Cardiac muscle cell (in vitro differentiated cells and primary cell): ENCODE results near the gene FAM110D. TPM values are rescaled to one million over a fixed set of nuclear protein-coding genes. Genes with fewer than 3 reads are reported as not detected.
A peak's percentile ranks its signal among the peaks of the same experiment; 100 is the strongest.

Experiments used
- DNase-seq, 2 donors: peaks; one replicate each; pipeline versions ENCODE4 v3.0.0 to v3.0.0-alpha.2; 2010 to 2017; ENCODE audit warnings: low read depth in 1 of 2, low spot score in 1 of 2
- H3K27ac ChIP-seq: fragments of 200-600 bp; sonication (generic); 2 replicates; pipeline ENCODE4 v1.5.1; 2016
- H3K27me3 ChIP-seq: fragments of 200-600 bp; sonication (generic); 2 replicates; pipeline ENCODE4 v1.6.0; 2016; ENCODE audit warnings: control low read depth
- H3K36me3 ChIP-seq: fragments of 200-600 bp; sonication (generic); 2 replicates; pipeline ENCODE4 v1.5.1; 2016; ENCODE audit warnings: control low read depth
- H3K4me1 ChIP-seq: fragments of 200-600 bp; sonication (generic); 2 replicates; pipeline ENCODE4 v1.8.1; 2017; ENCODE audit warnings: low read depth, mild to moderate bottlenecking, mixed run types
- H3K4me3 ChIP-seq: fragments of 200-600 bp; sonication (generic); 2 replicates; pipeline ENCODE4 v1.5.1; 2016; ENCODE audit warnings: mild to moderate bottlenecking
- H3K9me3 ChIP-seq: fragments of 200-600 bp; sonication (generic); 2 replicates; pipeline ENCODE4 v1.5.1; 2017; ENCODE audit warnings: low read depth, mild to moderate bottlenecking, control low read depth
- polyA plus RNA-seq: library from polyadenylated mRNA; unstranded; fragments of >200 nt; fragmentation: Nextera tagmentation; extraction: Ambion mirVana; gene quantifications from 2 replicates; pipeline ENCODE4 v1.2.1, GENCODE V29; 2016
- total RNA-seq: library from RNA; depleted of rRNA; stranded (reverse); fragments of >200 nt; gene quantifications from 2 replicates; pipeline ENCODE4 v1.2.3, GENCODE V29; 2016
- TF ChIP-seq, protein P1 (sequence below): IDR thresholded peaks from 2 replicates; pipeline ENCODE4 v1.5.1; 2012; ENCODE audit warnings: low read depth, mild to moderate bottlenecking, low read length

FAM110D gene
- total and polyA plus RNA-seq, 2 experiments from 2014 or later, result 4.7 to 10.9 TPM

DNA sequence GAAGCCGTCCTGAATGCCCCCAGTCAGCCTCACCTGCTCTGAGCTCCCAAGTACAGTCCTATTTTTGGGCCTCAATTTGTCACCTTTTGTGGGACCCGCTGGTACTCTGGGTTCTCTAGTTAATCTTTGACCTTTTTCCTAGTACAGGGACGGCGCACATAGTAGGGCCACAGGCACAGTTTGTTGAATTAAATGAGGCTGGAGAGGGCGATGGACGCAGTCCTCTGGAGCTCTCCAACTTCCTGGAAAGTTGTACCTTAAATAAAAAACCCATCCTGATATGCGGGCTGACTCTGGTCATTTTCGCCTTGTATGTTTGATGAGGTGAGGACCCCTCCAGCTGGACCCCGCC is 4.8 kb downstream of the FAM110D start:
- Histone ChIP-seq H3K9me3 (no peaks in the 10 kb centered on the region), H3K4me3 (peak overlapping the region; percentile 30), H3K4me1 (peaks cover 37% of the 10 kb centered on the region), H3K27me3 (no peaks in the 10 kb centered on the region), H3K36me3 (no peaks in the 10 kb centered on the region), H3K27ac (no peak overlapping the region)
- TF ChIP-seq, protein P1, sequence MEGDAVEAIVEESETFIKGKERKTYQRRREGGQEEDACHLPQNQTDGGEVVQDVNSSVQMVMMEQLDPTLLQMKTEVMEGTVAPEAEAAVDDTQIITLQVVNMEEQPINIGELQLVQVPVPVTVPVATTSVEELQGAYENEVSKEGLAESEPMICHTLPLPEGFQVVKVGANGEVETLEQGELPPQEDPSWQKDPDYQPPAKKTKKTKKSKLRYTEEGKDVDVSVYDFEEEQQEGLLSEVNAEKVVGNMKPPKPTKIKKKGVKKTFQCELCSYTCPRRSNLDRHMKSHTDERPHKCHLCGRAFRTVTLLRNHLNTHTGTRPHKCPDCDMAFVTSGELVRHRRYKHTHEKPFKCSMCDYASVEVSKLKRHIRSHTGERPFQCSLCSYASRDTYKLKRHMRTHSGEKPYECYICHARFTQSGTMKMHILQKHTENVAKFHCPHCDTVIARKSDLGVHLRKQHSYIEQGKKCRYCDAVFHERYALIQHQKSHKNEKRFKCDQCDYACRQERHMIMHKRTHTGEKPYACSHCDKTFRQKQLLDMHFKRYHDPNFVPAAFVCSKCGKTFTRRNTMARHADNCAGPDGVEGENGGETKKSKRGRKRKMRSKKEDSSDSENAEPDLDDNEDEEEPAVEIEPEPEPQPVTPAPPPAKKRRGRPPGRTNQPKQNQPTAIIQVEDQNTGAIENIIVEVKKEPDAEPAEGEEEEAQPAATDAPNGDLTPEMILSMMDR, result no peak
- DNase-seq, result no peak

DNA sequence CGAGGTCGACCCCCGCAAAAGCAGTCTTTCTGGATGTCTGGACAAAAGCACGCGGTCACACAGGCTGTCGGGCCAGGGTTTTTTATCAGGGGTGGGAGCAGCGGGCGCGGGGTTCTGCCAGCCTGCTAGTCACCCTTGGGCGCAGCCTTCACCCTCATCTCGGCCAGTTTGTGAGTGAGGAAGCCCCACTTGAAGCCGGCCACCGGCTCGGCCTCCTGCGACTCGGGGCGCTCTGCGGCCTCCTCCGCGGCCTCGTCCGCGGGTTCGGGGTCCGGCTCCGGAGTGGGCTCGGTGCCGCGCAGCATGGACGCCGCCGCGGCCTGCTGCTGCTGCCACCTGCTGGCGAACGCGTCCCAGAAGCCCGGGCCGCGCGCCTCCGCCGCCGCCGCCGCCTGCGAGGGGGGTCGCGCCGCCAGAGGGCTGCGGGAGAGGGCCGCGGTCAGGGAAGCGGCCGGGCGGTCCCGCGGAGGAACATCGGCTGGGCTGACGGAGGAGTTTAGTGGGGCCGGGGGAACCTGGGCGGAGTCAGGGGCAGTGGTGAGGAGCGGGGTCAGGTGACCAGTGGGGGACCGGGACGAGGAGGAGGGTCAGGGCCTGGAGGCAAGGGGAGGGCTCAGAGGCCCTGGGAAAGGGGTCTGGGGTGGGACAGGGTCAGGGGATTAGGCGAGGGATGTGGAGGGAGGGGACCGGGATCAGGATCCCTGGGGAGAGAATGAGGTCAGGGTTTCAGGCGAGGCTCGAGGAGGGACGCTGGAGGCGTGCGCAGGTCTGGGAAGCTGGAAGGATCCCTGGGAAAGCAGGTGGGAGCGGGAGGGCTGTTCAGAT is 5.4 kb downstream of the FAM110D start:
- no peaks in the 10 kb centered on the region for H3K9me3 ChIP-seq
- H3K4me1 ChIP-seq, result peaks cover 31% of the 10 kb centered on the region
- no peaks in the 10 kb centered on the region for H3K27me3 ChIP-seq
- TF ChIP-seq, protein P1, result peak; percentile 43
- peak overlapping the region; percentile 30 for H3K4me3 ChIP-seq
- DNase-seq, result peak; percentile 37 to 79
- no peaks in the 10 kb centered on the region for H3K36me3 ChIP-seq
- H3K27ac ChIP-seq, result peak overlapping the region; percentile 75

DNA sequence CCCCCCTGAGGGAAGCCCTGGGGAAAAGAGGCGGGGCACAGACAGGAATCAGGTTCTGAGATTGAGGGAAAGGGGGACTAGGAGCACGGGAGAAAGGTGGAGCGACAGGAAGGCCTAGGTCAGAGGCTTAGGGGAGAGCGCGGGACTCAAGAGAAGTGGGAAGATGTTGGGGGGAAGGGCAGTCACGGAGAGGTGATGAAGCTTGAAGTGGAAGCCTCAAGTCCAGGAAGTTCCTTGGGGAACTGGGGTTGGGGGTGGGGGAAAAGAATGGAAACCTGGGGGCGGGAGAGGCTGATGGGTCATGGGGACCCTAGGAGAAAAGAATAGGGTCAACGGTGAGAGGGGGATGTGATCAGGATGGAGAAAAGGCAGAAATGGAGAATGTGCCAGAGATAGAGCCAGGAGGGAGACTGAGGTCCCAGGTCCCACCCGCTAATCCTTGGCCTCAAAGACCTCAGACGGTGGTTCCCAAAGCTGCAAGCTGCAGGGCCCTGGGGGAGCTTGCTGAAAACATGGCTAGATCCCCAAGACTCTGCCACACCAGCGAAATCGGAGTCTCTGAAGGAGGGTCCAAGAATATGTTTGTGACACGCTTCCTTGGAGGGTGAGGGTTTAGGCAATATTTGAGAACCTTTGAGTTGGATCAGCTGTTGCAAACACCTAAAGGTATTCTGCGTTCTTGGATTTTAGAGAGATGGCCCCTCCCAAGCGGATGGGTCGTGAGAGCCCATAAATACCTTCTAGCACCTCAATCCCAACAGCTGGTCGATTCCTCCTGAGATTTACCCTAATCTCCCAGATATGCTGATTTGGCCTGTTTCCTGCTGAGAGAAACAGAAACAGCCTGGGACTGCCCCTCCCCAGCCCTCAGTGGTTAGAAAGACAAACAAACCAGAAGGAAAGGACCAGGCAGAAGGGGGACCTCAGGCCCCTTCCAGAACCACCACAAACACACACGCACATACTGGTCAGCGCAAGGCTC is 6.3 kb downstream of the FAM110D start:
- H3K27me3 ChIP-seq, result no peaks in the 10 kb centered on the region
- H3K4me3 ChIP-seq, result peak overlapping the region; percentile 30
- peaks cover 24% of the 10 kb centered on the region for H3K4me1 ChIP-seq
- no peaks in the 10 kb centered on the region for H3K36me3 ChIP-seq
- no peak for DNase-seq
- H3K9me3 ChIP-seq, result no peaks in the 10 kb centered on the region
- TF ChIP-seq, protein P1, result no peak
- H3K27ac ChIP-seq, result peak overlapping the region; percentile 75

DNA sequence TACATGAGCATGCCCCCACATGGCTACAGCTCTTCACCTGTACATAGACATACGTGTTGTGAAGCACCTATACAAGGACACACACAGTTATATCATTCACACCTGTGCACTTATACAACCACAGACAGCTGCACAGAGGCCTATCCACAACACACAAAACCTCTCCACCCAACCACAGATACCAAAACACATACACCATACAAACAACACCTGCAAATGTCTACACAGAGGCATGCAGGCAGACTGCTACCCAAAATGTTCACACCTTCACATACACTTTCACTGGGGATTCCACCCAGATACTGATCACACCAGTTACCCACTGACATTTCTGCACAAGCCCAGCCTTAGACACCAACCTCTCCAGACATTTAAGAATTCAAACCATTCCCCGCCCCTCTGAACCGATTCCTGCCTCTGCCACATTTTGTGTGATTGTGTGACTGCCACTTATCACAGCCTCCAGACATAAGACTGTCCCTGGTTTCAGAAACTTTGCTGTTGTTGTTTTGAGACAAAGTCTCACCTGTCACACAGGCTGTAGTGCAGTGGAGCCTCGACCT is 7.9 kb downstream of the FAM110D start:
- no peak for DNase-seq
- TF ChIP-seq, protein P1, result no peak
- Histone ChIP-seq H3K4me3 (no peak overlapping the region), H3K9me3 (no peaks in the 10 kb centered on the region), H3K4me1 (peaks cover 16% of the 10 kb centered on the region), H3K27me3 (no peaks in the 10 kb centered on the region), H3K36me3 (no peaks in the 10 kb centered on the region), H3K27ac (no peak overlapping the region)

DNA sequence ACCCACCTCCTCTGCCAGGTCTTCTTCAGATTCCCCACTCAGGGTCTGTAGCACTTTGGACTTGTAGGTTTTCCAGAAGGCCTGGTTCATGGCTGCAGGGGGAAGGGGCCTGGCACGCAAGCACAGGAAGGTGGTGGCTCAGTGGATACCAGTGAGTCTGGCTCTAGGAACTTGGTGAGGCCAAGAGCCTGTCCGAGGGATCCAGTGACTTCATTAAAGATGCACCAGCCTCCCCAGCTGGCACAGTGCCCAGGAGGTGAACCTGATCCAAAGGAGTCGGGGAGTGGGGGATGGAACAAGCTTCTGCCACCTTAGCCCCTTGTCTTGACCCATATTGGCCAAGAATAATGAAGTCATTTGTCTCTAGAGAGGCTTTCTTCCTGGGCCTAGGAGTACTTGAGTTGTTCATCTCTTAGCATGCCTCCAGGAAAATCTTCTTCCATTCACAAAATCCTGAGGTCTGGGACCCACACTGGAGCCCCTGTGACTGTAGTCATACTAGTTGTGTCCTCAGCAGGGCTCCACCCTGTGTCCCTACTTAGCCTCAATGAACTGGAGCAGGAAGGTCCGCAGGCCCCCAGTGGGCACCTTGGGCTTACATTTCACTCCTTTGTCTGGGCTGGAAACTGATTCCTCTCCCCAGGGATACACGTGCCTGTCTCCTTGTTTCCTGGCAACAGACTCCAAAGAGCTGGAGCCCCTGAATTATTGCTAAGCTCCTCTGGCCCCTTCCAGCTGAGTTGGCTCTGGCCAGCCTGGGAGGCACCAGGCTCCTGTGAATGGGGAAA is 9.7 kb downstream of the FAM110D start, which contains the start of gene C1orf232:
Gene C1orf232, minus strand, starts transcription at position 554 of the 788 bp plus-strand sequence. Its CDS starts 464 bp downstream, at position 90.
- H3K4me3 ChIP-seq, result peak within 1 kb of the TSS; percentile 85
- no peak for DNase-seq
- H3K27me3 ChIP-seq, result no peaks in the 10 kb centered on the region
- no peaks in the 10 kb centered on the region for H3K36me3 ChIP-seq
- TF ChIP-seq, protein P1, result no peak
- peaks cover 16% of the 10 kb centered on the region for H3K4me1 ChIP-seq
- H3K27ac ChIP-seq, result peak within 1 kb of the TSS; percentile 77
- H3K9me3 ChIP-seq, result no peaks in the 10 kb centered on the region
